ENCODE results near the gene ASPSCR1. TPM values are rescaled to one million over a fixed set of nuclear protein-coding genes. Genes with fewer than 3 reads are reported as not detected.

The ASPSCR1 gene
- total and polyA plus RNA-seq, 9 of the 15 experiments (the other 6 are each of a cell fraction or from before 2014, with no cell fraction given): 0.90 to 36.9 (median 11.6) TPM

DNA sequence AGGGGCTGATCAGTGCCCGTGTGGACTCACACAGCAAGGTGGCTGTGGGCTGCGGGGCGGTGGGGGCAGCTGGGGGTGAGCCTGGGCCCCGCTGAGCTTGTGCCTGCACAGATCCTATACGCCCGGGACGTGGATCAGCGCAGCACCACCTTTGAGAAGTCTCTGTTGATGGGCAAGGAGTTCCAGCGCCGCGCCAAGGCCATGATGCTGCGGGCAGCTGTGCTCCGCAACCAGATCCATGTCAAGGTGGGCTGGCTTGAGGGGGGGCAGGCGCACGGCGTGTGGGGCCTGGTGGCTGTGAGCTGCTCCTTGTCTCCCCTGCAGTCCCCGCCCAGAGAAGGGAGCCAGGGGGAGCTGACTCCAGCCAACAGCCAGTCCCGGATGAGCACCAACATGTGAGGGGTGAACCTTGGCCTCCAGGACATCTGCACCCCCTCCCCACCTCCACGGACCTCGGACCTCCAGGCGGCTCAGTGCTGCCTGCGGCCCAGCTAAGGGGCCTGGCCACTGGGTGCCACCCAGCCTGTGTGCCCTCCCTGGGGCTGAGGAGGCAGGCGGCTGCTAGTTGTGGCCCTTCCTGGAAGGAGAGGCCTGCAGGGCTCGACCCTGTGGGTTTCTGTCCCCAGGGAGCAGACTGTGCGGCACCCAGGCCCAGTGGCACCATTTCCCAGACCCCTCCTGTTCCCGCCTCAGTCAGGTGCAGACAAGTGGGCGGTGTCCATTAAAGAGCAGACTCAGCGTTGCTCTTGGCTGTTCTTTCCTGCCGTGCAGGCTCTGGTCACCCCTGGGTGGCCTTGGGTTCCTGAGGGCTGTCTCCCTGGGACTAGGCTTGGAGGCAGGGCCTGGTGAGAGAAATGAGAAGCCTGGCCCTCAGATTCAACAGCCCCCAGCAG, 79.5 kb downstream of the ASPSCR1 start:
- intact Hi-C loops (cut with micrococcal nuclease) (no loop called here), in situ Hi-C loops (cut with MboI) (no loop called here)
- ChIA-PET POLR2A (interaction anchor here (0.6 to 0.9 kb wide), 4 partner anchors 10 to 28 kb away, joined by 3 to 4 read pairs (median 4); no protein-coding TSS in a partner anchor), CTCF (ENCODE audit: low intra/inter-chr PET ratio) (no interaction called here)
- Histone ChIP-seq H4K20me1 (replicated peaks; ENCODE audit: control insufficient read depth, insufficient read depth, low read length) (peaks cover 11% of the 10 kb centered on the region), H3K27ac (ENCODE audit: extremely low read depth, low read depth, low read length) (no peak overlapping the region), H3K9me1 (ENCODE audit: control insufficient read depth, insufficient read depth, low read length) (no peaks in the 10 kb centered on the region), H3K36me3 (ENCODE audit: control insufficient read depth, insufficient read depth, low read length) (peaks cover 90% of the 10 kb centered on the region; the same call in 2 of the 3 replicates), H3K9ac (ENCODE audit: insufficient read depth in 1 of 2, low read depth in 2 of 2, low read length in 2 of 2) (peak overlapping the region in 1 of 2 experiments; percentile 79; a peak in 2 of 4 replicates), H3K27me3 (ENCODE audit: control insufficient read depth in 2 of 2, insufficient read depth in 2 of 2, low read length in 2 of 2) (no peaks in the 10 kb centered on the region), H3K4me2 (ENCODE audit: insufficient read depth, low read length) (no peak overlapping the region), H3K4me3 (no peak overlapping the region), H3K4me1 (replicated peaks in 1 of 2; ENCODE audit: control insufficient read depth in 2 of 2, insufficient read depth in 2 of 2, low read length in 2 of 2) (peaks cover 0 to 90% of the 10 kb centered on the region in 2 experiments; a peak in 3 of 5 replicates), H2AFZ (ENCODE audit: low read depth, low read length) (no peak overlapping the region), H3K79me2 (ENCODE audit: control insufficient read depth, insufficient read depth, low read length) (peaks cover 15% of the 10 kb centered on the region), H3K9me3 (replicated peaks; ENCODE audit: control insufficient read depth, insufficient read depth, low read depth, low read length) (no peaks in the 10 kb centered on the region)
- ATAC-seq: peak; percentile 18
- no peak for FAIRE-seq
- BruUV-seq (replicated peaks): TSS peak; percentile 41
- DNase-seq (ENCODE audit: extremely low read depth in 1 of 4, low spot score in 3 of 4): no peak
- WGBS (ENCODE audit: insufficient coverage, low coverage, missing lambda C conversion rate): 81% methylated on average over 21 of the region's 29 CpGs
- TF ChIP-seq CBX3 (IDR thresholded peaks at IDR 0.05; ENCODE audit: borderline replicate concordance in 1 of 2, low read length in 2 of 2) (no peak), ARID2 (IDR thresholded peaks at IDR 0.05) (no peak), MBD2 (IDR thresholded peaks at IDR 0.05; ENCODE audit: borderline replicate concordance, low read depth) (no peak), GTF2A2 (tag; IDR thresholded peaks at IDR 0.05) (no peak), SMARCE1 (IDR thresholded peaks at IDR 0.05) (no peak), SNRNP70 (optimal IDR thresholded peaks at IDR 0.05; ENCODE audit: low read depth, low read length) (peak; percentile 61), ZNF584 (CRISPR knock-in tag; IDR thresholded peaks at IDR 0.05; ENCODE audit: low read depth) (no peak), JUND (IDR thresholded peaks at IDR 0.05; ENCODE audit: borderline replicate concordance, low read depth, low read length) (no peak), JUND (tag; IDR thresholded peaks at IDR 0.05; ENCODE audit: borderline replicate concordance, low read depth, low read length) (no peak)
- TF ChIP-seq, protein P1, sequence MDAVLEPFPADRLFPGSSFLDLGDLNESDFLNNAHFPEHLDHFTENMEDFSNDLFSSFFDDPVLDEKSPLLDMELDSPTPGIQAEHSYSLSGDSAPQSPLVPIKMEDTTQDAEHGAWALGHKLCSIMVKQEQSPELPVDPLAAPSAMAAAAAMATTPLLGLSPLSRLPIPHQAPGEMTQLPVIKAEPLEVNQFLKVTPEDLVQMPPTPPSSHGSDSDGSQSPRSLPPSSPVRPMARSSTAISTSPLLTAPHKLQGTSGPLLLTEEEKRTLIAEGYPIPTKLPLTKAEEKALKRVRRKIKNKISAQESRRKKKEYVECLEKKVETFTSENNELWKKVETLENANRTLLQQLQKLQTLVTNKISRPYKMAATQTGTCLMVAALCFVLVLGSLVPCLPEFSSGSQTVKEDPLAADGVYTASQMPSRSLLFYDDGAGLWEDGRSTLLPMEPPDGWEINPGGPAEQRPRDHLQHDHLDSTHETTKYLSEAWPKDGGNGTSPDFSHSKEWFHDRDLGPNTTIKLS (IDR thresholded peaks at IDR 0.05; ENCODE audit: borderline replicate concordance, low read depth): no peak
- TF ChIP-seq, protein P2, sequence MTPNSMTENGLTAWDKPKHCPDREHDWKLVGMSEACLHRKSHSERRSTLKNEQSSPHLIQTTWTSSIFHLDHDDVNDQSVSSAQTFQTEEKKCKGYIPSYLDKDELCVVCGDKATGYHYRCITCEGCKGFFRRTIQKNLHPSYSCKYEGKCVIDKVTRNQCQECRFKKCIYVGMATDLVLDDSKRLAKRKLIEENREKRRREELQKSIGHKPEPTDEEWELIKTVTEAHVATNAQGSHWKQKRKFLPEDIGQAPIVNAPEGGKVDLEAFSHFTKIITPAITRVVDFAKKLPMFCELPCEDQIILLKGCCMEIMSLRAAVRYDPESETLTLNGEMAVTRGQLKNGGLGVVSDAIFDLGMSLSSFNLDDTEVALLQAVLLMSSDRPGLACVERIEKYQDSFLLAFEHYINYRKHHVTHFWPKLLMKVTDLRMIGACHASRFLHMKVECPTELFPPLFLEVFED (CRISPR knock-in tag; conservative IDR thresholded peaks at IDR 0.05): no peak
- TF ChIP-seq, protein P3, sequence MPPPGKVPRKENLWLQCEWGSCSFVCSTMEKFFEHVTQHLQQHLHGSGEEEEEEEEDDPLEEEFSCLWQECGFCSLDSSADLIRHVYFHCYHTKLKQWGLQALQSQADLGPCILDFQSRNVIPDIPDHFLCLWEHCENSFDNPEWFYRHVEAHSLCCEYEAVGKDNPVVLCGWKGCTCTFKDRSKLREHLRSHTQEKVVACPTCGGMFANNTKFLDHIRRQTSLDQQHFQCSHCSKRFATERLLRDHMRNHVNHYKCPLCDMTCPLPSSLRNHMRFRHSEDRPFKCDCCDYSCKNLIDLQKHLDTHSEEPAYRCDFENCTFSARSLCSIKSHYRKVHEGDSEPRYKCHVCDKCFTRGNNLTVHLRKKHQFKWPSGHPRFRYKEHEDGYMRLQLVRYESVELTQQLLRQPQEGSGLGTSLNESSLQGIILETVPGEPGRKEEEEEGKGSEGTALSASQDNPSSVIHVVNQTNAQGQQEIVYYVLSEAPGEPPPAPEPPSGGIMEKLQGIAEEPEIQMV (tag; conservative IDR thresholded peaks at IDR 0.05; ENCODE audit: low read depth): no peak
- TF ChIP-seq, protein P4, sequence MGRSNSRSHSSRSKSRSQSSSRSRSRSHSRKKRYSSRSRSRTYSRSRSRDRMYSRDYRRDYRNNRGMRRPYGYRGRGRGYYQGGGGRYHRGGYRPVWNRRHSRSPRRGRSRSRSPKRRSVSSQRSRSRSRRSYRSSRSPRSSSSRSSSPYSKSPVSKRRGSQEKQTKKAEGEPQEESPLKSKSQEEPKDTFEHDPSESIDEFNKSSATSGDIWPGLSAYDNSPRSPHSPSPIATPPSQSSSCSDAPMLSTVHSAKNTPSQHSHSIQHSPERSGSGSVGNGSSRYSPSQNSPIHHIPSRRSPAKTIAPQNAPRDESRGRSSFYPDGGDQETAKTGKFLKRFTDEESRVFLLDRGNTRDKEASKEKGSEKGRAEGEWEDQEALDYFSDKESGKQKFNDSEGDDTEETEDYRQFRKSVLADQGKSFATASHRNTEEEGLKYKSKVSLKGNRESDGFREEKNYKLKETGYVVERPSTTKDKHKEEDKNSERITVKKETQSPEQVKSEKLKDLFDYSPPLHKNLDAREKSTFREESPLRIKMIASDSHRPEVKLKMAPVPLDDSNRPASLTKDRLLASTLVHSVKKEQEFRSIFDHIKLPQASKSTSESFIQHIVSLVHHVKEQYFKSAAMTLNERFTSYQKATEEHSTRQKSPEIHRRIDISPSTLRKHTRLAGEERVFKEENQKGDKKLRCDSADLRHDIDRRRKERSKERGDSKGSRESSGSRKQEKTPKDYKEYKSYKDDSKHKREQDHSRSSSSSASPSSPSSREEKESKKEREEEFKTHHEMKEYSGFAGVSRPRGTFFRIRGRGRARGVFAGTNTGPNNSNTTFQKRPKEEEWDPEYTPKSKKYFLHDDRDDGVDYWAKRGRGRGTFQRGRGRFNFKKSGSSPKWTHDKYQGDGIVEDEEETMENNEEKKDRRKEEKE (IDR thresholded peaks at IDR 0.05; ENCODE audit: borderline replicate concordance in 1 of 2, control insufficient read depth in 1 of 2, low read depth in 2 of 2, low read length in 1 of 2): no peak

Measured in K562 (cell line).